Measurements from ENCODE around the gene ETS1.

ETS1 gene

DNA sequence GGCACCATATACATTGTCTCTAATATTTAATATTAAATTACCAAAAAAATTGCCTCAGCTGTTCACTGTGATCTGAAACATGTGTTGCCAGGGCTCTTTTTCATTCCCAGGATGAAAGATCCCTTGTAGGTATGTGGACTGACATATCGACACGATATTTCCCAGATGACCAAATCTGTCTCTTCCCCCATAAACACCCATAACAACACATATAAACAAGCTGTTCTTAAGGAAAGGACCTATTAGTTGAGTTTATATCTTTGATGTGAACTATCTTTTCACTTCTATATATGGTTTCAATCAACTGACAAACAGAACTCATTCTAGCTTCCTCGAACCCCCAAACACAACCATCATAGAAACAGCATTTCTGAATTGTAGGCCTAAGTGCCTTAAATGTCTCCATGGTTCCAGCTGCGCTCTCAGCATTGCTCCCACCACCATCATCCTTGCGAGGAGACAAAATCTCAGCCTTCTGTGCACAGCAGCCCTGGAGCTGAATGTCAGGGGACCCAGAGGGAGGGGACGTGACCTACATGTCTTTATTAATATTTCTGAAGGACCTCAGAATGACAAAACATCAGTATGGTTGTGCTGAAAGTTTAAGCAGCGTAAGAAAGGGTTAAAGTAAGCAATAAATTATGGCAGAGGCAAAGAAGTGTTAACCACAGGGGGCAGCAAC is 67.0 kb downstream of the ETS1 start:
- H3K9me3 ChIP-seq (ENCODE audit: control insufficient read depth, insufficient read depth, low read depth, low read length), result no peaks in the 10 kb centered on the region
- H3K36me3 ChIP-seq (ENCODE audit: control insufficient read depth in 2 of 2, insufficient read depth in 1 of 2, low read length in 2 of 2), result no peaks in the 10 kb centered on the region
- ChIA-PET CTCF (interaction anchor here (0.5 to 1.4 kb wide), 4 partner anchors 24 to 362 kb away, joined by 3 to 4 read pairs (median 3); no protein-coding TSS in a partner anchor), POLR2A (no interaction called here)
- TF ChIP-seq MEIS1 (CRISPR knock-in tag; IDR thresholded peaks at IDR 0.05; ENCODE audit: borderline replicate concordance) (no peak), ZBTB21 (tag by site-specific recombination; IDR thresholded peaks at IDR 0.05) (no peak), YY2 (tag by site-specific recombination; IDR thresholded peaks at IDR 0.05) (no peak), ZNF335 (tag by site-specific recombination; conservative IDR thresholded peaks at IDR 0.05) (no peak), ZNF558 (tag by site-specific recombination; IDR thresholded peaks at IDR 0.05) (no peak), ZNF830 (tag by site-specific recombination; IDR thresholded peaks at IDR 0.05; ENCODE audit: low read depth) (no peak), ZNF548 (tag by site-specific recombination; IDR thresholded peaks at IDR 0.05) (no peak), ZNF37A (tag by site-specific recombination; IDR thresholded peaks at IDR 0.05) (no peak), ZIC2 (tag by site-specific recombination; IDR thresholded peaks at IDR 0.05) (no peak), ZNF394 (tag by site-specific recombination; IDR thresholded peaks at IDR 0.05; ENCODE audit: borderline replicate concordance) (no peak), AEBP2 (tag by site-specific recombination; IDR thresholded peaks at IDR 0.05; ENCODE audit: borderline replicate concordance) (no peak), KLF8 (tag by site-specific recombination; IDR thresholded peaks at IDR 0.05) (no peak), ZNF670 (tag by site-specific recombination; IDR thresholded peaks at IDR 0.05; ENCODE audit: low read depth) (no peak)
- TF ChIP-seq, protein P1, sequence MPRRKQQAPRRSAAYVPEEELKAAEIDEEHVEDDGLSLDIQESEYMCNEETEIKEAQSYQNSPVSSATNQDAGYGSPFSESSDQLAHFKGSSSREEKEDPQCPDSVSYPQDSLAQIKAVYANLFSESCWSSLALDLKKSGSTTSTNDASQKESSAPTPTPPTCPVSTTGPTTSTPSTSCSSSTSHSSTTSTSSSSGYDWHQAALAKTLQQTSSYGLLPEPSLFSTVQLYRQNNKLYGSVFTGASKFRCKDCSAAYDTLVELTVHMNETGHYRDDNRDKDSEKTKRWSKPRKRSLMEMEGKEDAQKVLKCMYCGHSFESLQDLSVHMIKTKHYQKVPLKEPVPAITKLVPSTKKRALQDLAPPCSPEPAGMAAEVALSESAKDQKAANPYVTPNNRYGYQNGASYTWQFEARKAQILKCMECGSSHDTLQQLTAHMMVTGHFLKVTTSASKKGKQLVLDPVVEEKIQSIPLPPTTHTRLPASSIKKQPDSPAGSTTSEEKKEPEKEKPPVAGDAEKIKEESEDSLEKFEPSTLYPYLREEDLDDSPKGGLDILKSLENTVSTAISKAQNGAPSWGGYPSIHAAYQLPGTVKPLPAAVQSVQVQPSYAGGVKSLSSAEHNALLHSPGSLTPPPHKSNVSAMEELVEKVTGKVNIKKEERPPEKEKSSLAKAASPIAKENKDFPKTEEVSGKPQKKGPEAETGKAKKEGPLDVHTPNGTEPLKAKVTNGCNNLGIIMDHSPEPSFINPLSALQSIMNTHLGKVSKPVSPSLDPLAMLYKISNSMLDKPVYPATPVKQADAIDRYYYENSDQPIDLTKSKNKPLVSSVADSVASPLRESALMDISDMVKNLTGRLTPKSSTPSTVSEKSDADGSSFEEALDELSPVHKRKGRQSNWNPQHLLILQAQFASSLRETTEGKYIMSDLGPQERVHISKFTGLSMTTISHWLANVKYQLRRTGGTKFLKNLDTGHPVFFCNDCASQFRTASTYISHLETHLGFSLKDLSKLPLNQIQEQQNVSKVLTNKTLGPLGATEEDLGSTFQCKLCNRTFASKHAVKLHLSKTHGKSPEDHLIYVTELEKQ (tag by site-specific recombination; IDR thresholded peaks at IDR 0.05; ENCODE audit: borderline replicate concordance), result no peak
- H3K27ac ChIP-seq (ENCODE audit: extremely low read depth, low read depth, low read length), result no peak overlapping the region
- H3K4me3 ChIP-seq (ENCODE audit: low read depth, low read length), result no peak overlapping the region; the same call in 1 of the 2 replicates
- peaks cover 10% of the 10 kb centered on the region for H3K4me1 ChIP-seq (ENCODE audit: control insufficient read depth, insufficient read depth, low read length)

DNA sequence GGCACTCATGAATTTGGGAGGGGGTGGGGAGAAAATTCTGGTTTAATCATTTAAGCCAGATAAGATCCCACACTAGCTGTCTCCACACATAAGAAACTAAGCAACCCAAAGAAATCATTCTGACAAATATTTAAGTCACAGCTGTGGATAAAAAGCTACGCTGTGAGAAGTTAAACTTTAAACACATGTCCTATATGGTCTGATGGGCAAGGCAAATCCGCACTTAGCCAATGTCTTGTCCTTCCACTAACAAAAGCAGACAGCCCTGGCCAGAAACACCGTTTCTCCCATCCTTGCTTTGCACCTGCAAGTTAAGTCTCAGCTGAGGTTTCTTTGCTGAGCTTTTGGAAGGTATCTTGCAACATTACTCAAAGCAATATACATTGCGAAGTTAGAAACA is 68.0 kb downstream of the ETS1 start:
- TF ChIP-seq, protein P2, sequence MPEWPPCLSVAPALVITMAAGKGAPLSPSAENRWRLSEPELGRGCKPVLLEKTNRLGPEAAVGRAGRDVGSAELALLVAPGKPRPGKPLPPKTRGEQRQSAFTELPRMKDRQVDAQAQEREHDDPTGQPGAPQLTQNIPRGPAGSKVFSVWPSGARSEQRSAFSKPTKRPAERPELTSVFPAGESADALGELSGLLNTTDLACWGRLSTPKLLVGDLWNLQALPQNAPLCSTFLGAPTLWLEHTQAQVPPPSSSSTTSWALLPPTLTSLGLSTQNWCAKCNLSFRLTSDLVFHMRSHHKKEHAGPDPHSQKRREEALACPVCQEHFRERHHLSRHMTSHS (tag by site-specific recombination; IDR thresholded peaks at IDR 0.05), result no peak
- TF ChIP-seq BCL11B (tag by site-specific recombination; IDR thresholded peaks at IDR 0.05; ENCODE audit: low read depth), result no peak
- no peak for TF ChIP-seq ZNF776 (tag by site-specific recombination; IDR thresholded peaks at IDR 0.05; ENCODE audit: borderline replicate concordance)
- TF ChIP-seq ZNF221 (tag by site-specific recombination; IDR thresholded peaks at IDR 0.05; ENCODE audit: borderline replicate concordance), result no peak
- no peak for TF ChIP-seq MYNN (tag by site-specific recombination; IDR thresholded peaks at IDR 0.05; ENCODE audit: borderline replicate concordance)
- no peak for TF ChIP-seq YY2 (tag by site-specific recombination; IDR thresholded peaks at IDR 0.05)
- no peak for TF ChIP-seq ZNF571 (tag by site-specific recombination; IDR thresholded peaks at IDR 0.05)
- no peak for TF ChIP-seq ZIC2 (tag by site-specific recombination; IDR thresholded peaks at IDR 0.05)
- TF ChIP-seq ZNF248 (tag by site-specific recombination; IDR thresholded peaks at IDR 0.05), result no peak
- ChIA-PET POLR2A (interaction anchor here (0.8 kb wide), 1 partner anchor 118 kb away, joined by 3 read pairs; no protein-coding TSS in a partner anchor), CTCF (interaction anchor here (0.6 to 1.7 kb wide), 6 partner anchors 9 to 361 kb away, joined by 3 to 6 read pairs (median 4); no protein-coding TSS in a partner anchor)
- peaks cover 10% of the 10 kb centered on the region for H3K4me1 ChIP-seq (ENCODE audit: control insufficient read depth, insufficient read depth, low read length)
- no peaks in the 10 kb centered on the region for H3K36me3 ChIP-seq (ENCODE audit: control insufficient read depth in 2 of 2, insufficient read depth in 1 of 2, low read length in 2 of 2)
- no peak overlapping the region for H3K4me3 ChIP-seq (ENCODE audit: low read depth, low read length)
- no peaks in the 10 kb centered on the region for H3K9me3 ChIP-seq (ENCODE audit: control insufficient read depth, insufficient read depth, low read depth, low read length)
- no peak overlapping the region for H3K27ac ChIP-seq (ENCODE audit: extremely low read depth, low read depth, low read length)

Measured in HEK293 (cell line).